CD4-positive, alpha-beta T cell treated with Interleukin-12 subunit alpha and Interleukin-12 subunit beta, for 1 hour (primary cell): ENCODE data around the gene EIF4A3.
"Not testable (repeated sequence)": the region's sequence is repeated elsewhere in the genome, so short reads cannot be mapped to it uniquely, and the experiment has no call there.

ENCODE experiments used
- DNase-seq: peaks from one replicate; pipeline ENCODE4 v3.0.0-alpha.2; 2020

The EIF4A3 gene

GRCh38 chr17:80171681-80172080 lies 24.8 kb upstream of the EIF4A3 start:
- DNase-seq, result no peak

- DNase-seq, result no peak
These were observed 23.0 kb upstream of the EIF4A3 start, which contains the start of gene CARD14 for GRCh38 chr17:80169784-80170500. Gene CARD14 (plus strand): TSS chr17:80170030. CDS start chr17:80181439, 11,409 bp downstream.

- DNase-seq, result no peak
These were observed 22.2 kb upstream of the EIF4A3 start for GRCh38 chr17:80169107-80169506.

- no peak for DNase-seq
These were observed 21.4 kb upstream of the EIF4A3 start for GRCh38 chr17:80168371-80168770.

- DNase-seq, result no peak
These were observed 19.5 kb upstream of the EIF4A3 start for GRCh38 chr17:80166446-80166845.

GRCh38 chr17:80164185-80164584 lies 17.3 kb upstream of the EIF4A3 start:
- no peak for DNase-seq

GRCh38 chr17:80163336-80163735 lies 16.4 kb upstream of the EIF4A3 start:
- DNase-seq, result no peak

- no peak for DNase-seq
These were observed 13.6 kb upstream of the EIF4A3 start for GRCh38 chr17:80160536-80160935.

- no peak for DNase-seq
These were observed 11.9 kb upstream of the EIF4A3 start for GRCh38 chr17:80158846-80159245.

GRCh38 chr17:80155600-80155999 lies 8.7 kb upstream of the EIF4A3 start:
- not testable (repeated sequence) for DNase-seq

- no peak for DNase-seq
These were observed 7.2 kb upstream of the EIF4A3 start for GRCh38 chr17:80154166-80154565.

GRCh38 chr17:80153004-80153403 lies 6.1 kb upstream of the EIF4A3 start:
- DNase-seq, result no peak

GRCh38 chr17:80152081-80152702 lies 5.3 kb upstream of the EIF4A3 start:
- no peak for DNase-seq

GRCh38 chr17:80151333-80151732 lies 4.4 kb upstream of the EIF4A3 start:
- no peak for DNase-seq

- DNase-seq, result peak; percentile 20
These were observed 550 bp downstream of the EIF4A3 start for GRCh38 chr17:80146121-80147034.

GRCh38 chr17:80145076-80146075 lies 1.6 kb downstream of the EIF4A3 start:
- DNase-seq, result no peak

GRCh38 chr17:80142929-80143328 lies 4.0 kb downstream of the EIF4A3 start:
- DNase-seq, result no peak

- DNase-seq, result no peak
These were observed 5.3 kb downstream of the EIF4A3 start for GRCh38 chr17:80141463-80142165.

GRCh38 chr17:80138856-80139426 lies 8.0 kb downstream of the EIF4A3 start:
- no peak for DNase-seq

- DNase-seq, result no peak
These were observed 9.8 kb downstream of the EIF4A3 start for GRCh38 chr17:80137131-80137530.

- no peak for DNase-seq
These were observed 13.3 kb downstream of the EIF4A3 start for GRCh38 chr17:80133626-80133970.
